H1 (cell line): Measurements from ENCODE around the gene TRO. TPM values are rescaled to one million over a fixed set of nuclear protein-coding genes. Genes with fewer than 3 reads are reported as not detected.

Experiments
- CTCF ChIA-PET: fragments of 300-600 bp; sonication (Branson Sonifier 250); formaldehyde crosslinking; loops from one replicate; lab custom pipeline; 2021; ENCODE audit not compliant: partially characterized antibody; lab: Charles Lee
- POLR2A ChIA-PET: fragments of 300-600 bp; sonication (Branson Sonifier 250); formaldehyde crosslinking; loops from one replicate; lab custom pipeline; 2021; ENCODE audit warnings: inconsistent platforms; ENCODE audit not compliant: partially characterized antibody; lab: Charles Lee
- DNase-seq, 2 experiments: peaks; one replicate each; pipeline versions ENCODE4 v3.0.0 to v3.0.0-alpha.2; 2010 to 2022; ENCODE audit warnings: low spot score in 2 of 2, low read depth in 1 of 2, mixed read lengths in 1 of 2
- FAIRE-seq: peaks from 2 replicates; lab custom pipeline; 2011; peaks lifted over from hg19 to GRCh38; lab: Jason Lieb, UNC
- H2AFZ ChIP-seq: 2 replicates; pipeline ENCODE4 v1.8.1; 2012; ENCODE audit warnings: low read length, inconsistent platforms
- H2AK5ac ChIP-seq: 2 replicates; pipeline ENCODE4 v1.6.1; 2013; ENCODE audit warnings: low read depth, low read length
- H2BK120ac ChIP-seq: replicated peaks from 2 replicates; pipeline ENCODE3; 2013; ENCODE audit warnings: low read depth, low read length, inconsistent platforms
- H2BK12ac ChIP-seq: 2 replicates; pipeline ENCODE4 v1.6.1; 2013; ENCODE audit warnings: low read depth, low read length
- H2BK15ac ChIP-seq: 2 replicates; pipeline ENCODE4 v1.6.1; 2013; ENCODE audit warnings: low read length
- H2BK20ac ChIP-seq: 2 replicates; pipeline ENCODE4 v1.6.1; 2013; ENCODE audit warnings: low read length
- H2BK5ac ChIP-seq: 2 replicates; pipeline ENCODE4 v1.6.1; 2013; ENCODE audit warnings: low read depth, low read length
- H3K14ac ChIP-seq: 2 replicates; pipeline ENCODE4 v1.6.1; 2013; ENCODE audit warnings: inconsistent platforms; ENCODE audit not compliant: insufficient read length
- H3K18ac ChIP-seq: 2 replicates; pipeline ENCODE4 v1.6.1; 2013; ENCODE audit warnings: low read length; ENCODE audit errors: extremely low read depth
- H3K23ac ChIP-seq: 2 replicates; pipeline ENCODE4 v1.6.1; 2013; ENCODE audit warnings: inconsistent platforms; ENCODE audit not compliant: insufficient read length
- H3K23me2 ChIP-seq: 2 replicates; pipeline ENCODE4 v1.6.1; 2013; ENCODE audit warnings: low read depth, low read length
- H3K27ac ChIP-seq: 2 replicates; pipeline ENCODE4 v1.6.1; 2011; ENCODE audit warnings: low read depth, low read length, inconsistent platforms
- H3K27me3 ChIP-seq, 4 experiments: replicated peaks in 1 of 4; 1 replicate in 1 of 4; 2 replicates in 3 of 4; pipeline versions ENCODE4 v1.6.1 to v1.8.1; 2011 to 2013; ENCODE audit warnings: low read length in 3 of 4, mild to moderate bottlenecking in 3 of 4, inconsistent platforms in 2 of 4, mixed read lengths in 2 of 4, moderate library complexity in 1 of 4; ENCODE audit not compliant: control insufficient read depth in 3 of 4, insufficient read depth in 3 of 4; ENCODE audit errors: extremely low read depth in 1 of 4
- H3K36me3 ChIP-seq, 4 experiments: 2 replicates each; pipeline versions ENCODE4 v1.6.1 to v1.8.1; 2011 to 2013; ENCODE audit warnings: mild to moderate bottlenecking in 4 of 4, low read length in 3 of 4, moderate library complexity in 2 of 4, control low read depth in 1 of 4, inconsistent platforms in 1 of 4; ENCODE audit not compliant: insufficient read depth in 4 of 4, control insufficient read depth in 2 of 4
- H3K4ac ChIP-seq: replicated peaks from 2 replicates; pipeline ENCODE3; 2013; ENCODE audit warnings: low read length, low read depth, mixed read lengths, inconsistent platforms; ENCODE audit not compliant: insufficient read length
- H3K4me1 ChIP-seq, 4 experiments: replicated peaks in 1 of 4; 1 replicate in 1 of 4; 2 replicates in 3 of 4; pipeline versions ENCODE4 v1.6.1 to v1.8.1; 2011 to 2013; ENCODE audit warnings: low read length in 3 of 4, inconsistent platforms in 2 of 4, mixed read lengths in 1 of 4; ENCODE audit not compliant: insufficient read depth in 4 of 4, control insufficient read depth in 3 of 4
- H3K4me2 ChIP-seq, 2 experiments: 2 replicates each; pipeline versions ENCODE4 v1.6.1 to v1.8.1; 2011 to 2013; ENCODE audit warnings: low read depth in 2 of 2, low read length in 2 of 2, control low read depth in 1 of 2, inconsistent platforms in 1 of 2, mild to moderate bottlenecking in 1 of 2; ENCODE audit not compliant: insufficient read depth in 1 of 2
- H3K4me3 ChIP-seq, 4 experiments: fragments of 200-600, 300-600 bp in 1 of 4; sonication (generic), shearing (Covaris generic), sonication (Bioruptor Twin) in 1 of 4; 2 replicates each; pipeline versions ENCODE4 v1.5.1 to v1.8.1; 2011 to 2016; ENCODE audit warnings: low read length in 4 of 4, low read depth in 3 of 4, control low read depth in 2 of 4, inconsistent platforms in 2 of 4, mild to moderate bottlenecking in 2 of 4, mixed read lengths in 1 of 4, moderate library complexity in 1 of 4; ENCODE audit not compliant: insufficient read depth in 2 of 4; ENCODE audit errors: extremely low read depth in 1 of 4
- H3K56ac ChIP-seq: replicated peaks from 2 replicates; pipeline ENCODE3; 2013; ENCODE audit warnings: low read depth, mild to moderate bottlenecking, mixed read lengths, low read length, inconsistent platforms; ENCODE audit not compliant: insufficient read length
- H3K79me1 ChIP-seq: 2 replicates; pipeline ENCODE4 v1.6.1; 2013; ENCODE audit warnings: low read depth, low read length, control low read depth
- H3K79me2 ChIP-seq, 2 experiments: 2 replicates each; pipeline versions ENCODE4 v1.6.1 to v1.8.1; 2012 to 2013; ENCODE audit warnings: low read length in 2 of 2, mild to moderate bottlenecking in 2 of 2, inconsistent platforms in 1 of 2; ENCODE audit not compliant: insufficient read depth in 2 of 2, control insufficient read depth in 1 of 2
- H3K9ac ChIP-seq, 4 experiments: replicated peaks in 1 of 4; 1 replicate in 1 of 4; 2 replicates in 3 of 4; pipeline versions ENCODE4 v1.6.1 to v1.8.1; 2011 to 2013; ENCODE audit warnings: low read depth in 3 of 4, low read length in 3 of 4, control low read depth in 2 of 4, mild to moderate bottlenecking in 2 of 4, moderate library complexity in 2 of 4, inconsistent platforms in 1 of 4; ENCODE audit errors: extremely low read depth in 1 of 4
- H3K9me3 ChIP-seq, 2 experiments: 2 replicates each; pipeline versions ENCODE4 v1.6.1 to v1.8.1; 2012 to 2013; ENCODE audit warnings: mild to moderate bottlenecking in 2 of 2, moderate library complexity in 2 of 2, control low read depth in 1 of 2, inconsistent platforms in 1 of 2, low read depth in 1 of 2, low read length in 1 of 2, mixed read lengths in 1 of 2; ENCODE audit not compliant: insufficient read depth in 2 of 2
- H4K20me1 ChIP-seq, 2 experiments: replicated peaks in 1 of 2; 2 replicates each; pipeline versions ENCODE3 to v1.8.1; 2011 to 2013; ENCODE audit warnings: inconsistent platforms in 2 of 2, low read length in 2 of 2, mild to moderate bottlenecking in 1 of 2; ENCODE audit not compliant: insufficient read depth in 2 of 2, control insufficient read depth in 1 of 2
- H4K5ac ChIP-seq: 2 replicates; pipeline ENCODE4 v1.6.1; 2013; ENCODE audit warnings: low read length, low read depth, mixed read lengths, inconsistent platforms; ENCODE audit not compliant: insufficient read length
- H4K8ac ChIP-seq: 2 replicates; pipeline ENCODE4 v1.8.0; 2013; ENCODE audit warnings: mild to moderate bottlenecking, moderate library complexity, low read length, inconsistent platforms; ENCODE audit not compliant: insufficient read depth; ENCODE audit errors: extremely low read depth
- H4K91ac ChIP-seq: replicated peaks from 2 replicates; pipeline ENCODE3; 2013; ENCODE audit warnings: low read length, mixed read lengths, inconsistent platforms; ENCODE audit not compliant: insufficient read length
- CHD1 ChIP-seq: IDR thresholded peaks from 2 replicates; pipeline ENCODE4 v1.6.1; 2012; ENCODE audit warnings: low read depth, low read length, improper control_type of control experiment
- CHD2 ChIP-seq: IDR thresholded peaks from 2 replicates; pipeline ENCODE4 v1.6.1; 2012; ENCODE audit warnings: low read length, improper control_type of control experiment
- CREB1 ChIP-seq: IDR thresholded peaks from 2 replicates; pipeline ENCODE4 v1.6.1; 2012; ENCODE audit warnings: inconsistent platforms
- CTBP2 ChIP-seq: IDR thresholded peaks from 2 replicates; pipeline ENCODE4 v1.7.0; 2011; ENCODE audit warnings: borderline replicate concordance, mild to moderate bottlenecking, moderate library complexity, mixed read lengths, low read length; ENCODE audit not compliant: insufficient read depth, insufficient read length
- GABPA ChIP-seq: IDR thresholded peaks from 2 replicates; pipeline ENCODE4 v1.6.1; 2011; ENCODE audit warnings: mild to moderate bottlenecking, low read length, moderate library complexity, borderline replicate concordance; ENCODE audit not compliant: insufficient read depth
- KDM1A ChIP-seq: fragments of 200-600, 300-600 bp; sonication (generic); IDR thresholded peaks from 2 replicates; pipeline ENCODE4 v1.7.1; 2016; ENCODE audit warnings: mild to moderate bottlenecking, low read length, borderline replicate concordance
- NRF1 ChIP-seq: IDR thresholded peaks from 2 replicates; pipeline ENCODE4 v1.6.1; 2011; ENCODE audit warnings: mild to moderate bottlenecking, low read depth, low read length, improper control_type of control experiment
- RAD21 ChIP-seq, 2 experiments: IDR thresholded peaks in 1 of 2; conservative IDR thresholded peaks in 1 of 2; 2 replicates each; pipeline ENCODE4 v1.6.1; 2011; ENCODE audit warnings: low read depth in 2 of 2, low read length in 2 of 2, improper control_type of control experiment in 1 of 2, inconsistent platforms in 1 of 2, mild to moderate bottlenecking in 1 of 2, moderate library complexity in 1 of 2
- RBBP5 ChIP-seq: IDR thresholded peaks from 2 replicates; pipeline ENCODE4 v1.7.1; 2012; ENCODE audit warnings: low read depth, mild to moderate bottlenecking, inconsistent platforms, low read length, moderate library complexity, borderline replicate concordance
- TAF1 ChIP-seq: IDR thresholded peaks from 2 replicates; pipeline ENCODE4 v1.6.1; 2011; ENCODE audit warnings: mild to moderate bottlenecking, low read depth, low read length
- TAF7 ChIP-seq: optimal IDR thresholded peaks from 2 replicates; pipeline ENCODE3; 2011; ENCODE audit warnings: low read depth, mild to moderate bottlenecking, inconsistent platforms, low read length, moderate library complexity, borderline replicate concordance
- WGBS, 2 experiments: shearing (Covaris generic) in 1 of 2; methylation state at CpG; one replicate each; pipeline versions ENCODE4 v1.1.6 to v1.1.7; 2013 to 2015; ENCODE audit warnings: low lambda C conversion rate in 2 of 2, mixed read lengths in 2 of 2, inconsistent platforms in 1 of 2, low coverage in 1 of 2, missing lambda C conversion rate in 1 of 2; ENCODE audit not compliant: insufficient replicate concordance in 2 of 2, insufficient coverage in 1 of 2, insufficient read length in 1 of 2; ENCODE audit errors: extremely low coverage in 1 of 2, missing lambda C conversion rate in 1 of 2; 5-methylcytosine and 5-hydroxymethylcytosine counted together
- polyA plus RNA-seq, 7 experiments: library from polyadenylated mRNA; depleted of rRNA in 3 of 7; stranded (reverse) in 5 of 7; unstranded in 2 of 7; fragments of >200 nt in 5 of 7; fragments of 200-250 nt in 2 of 7; gene quantifications; 1 replicate in 5 of 7; 2 replicates in 1 of 7; 4 replicates in 1 of 7; pipeline versions ENCODE4 v1.2.1 to v1.2.3, GENCODE V29; 2011 to 2013; ENCODE audit warnings: missing spikeins in 2 of 7, mixed read lengths in 2 of 7
- total RNA-seq: library from RNA; stranded (reverse); fragmentation: NEBNext Ultra II Directional; extraction: Animal tissue kit (Norgen Biotek cat#: 25700); gene quantifications from 2 replicates; pipeline ENCODE4 v1.2.1, GENCODE V29; 2021

Gene TRO
- total and polyA plus RNA-seq, 2 of the 8 experiments (the other 6 are each of a cell fraction or from before 2014, with no cell fraction given): 49.5 to 57.6 TPM

DNA sequence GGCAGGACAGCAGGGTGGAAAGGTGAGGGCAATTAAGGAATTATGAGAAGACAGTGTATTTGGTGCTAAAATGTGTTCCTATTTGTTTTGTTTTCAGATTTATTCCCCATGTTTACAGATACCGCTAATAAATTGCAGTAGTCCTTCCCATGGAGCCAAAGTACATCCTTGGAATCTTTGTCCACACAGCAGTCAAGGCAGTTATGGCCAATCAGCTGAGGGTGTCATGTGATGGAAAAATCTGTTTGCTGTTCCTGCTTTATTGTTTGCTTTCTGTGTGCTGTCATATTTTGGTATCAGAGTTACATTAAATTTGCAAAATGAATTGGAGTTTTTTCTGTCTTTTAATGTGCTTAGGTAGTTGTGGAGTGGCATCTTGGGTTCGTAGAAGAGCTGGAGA, 10.5 kb downstream of the TRO start:
- Histone ChIP-seq H4K5ac (no peak overlapping the region), H3K9ac (no peak overlapping the region), H3K4me1 (no peaks in the 10 kb centered on the region), H3K23me2 (no peaks in the 10 kb centered on the region), H4K8ac (no peak overlapping the region), H3K18ac (no peak overlapping the region), H3K36me3 (peaks cover 0 to 44% (median 17%) of the 10 kb centered on the region in 4 experiments; a peak in 5 of 8 replicates), H4K91ac (no peak overlapping the region), H2BK5ac (no peak overlapping the region), H3K4me3 (no peak overlapping the region), H3K79me2 (no peaks in the 10 kb centered on the region), H3K23ac (no peak overlapping the region), H3K4me2 (no peak overlapping the region), H3K14ac (no peak overlapping the region), H3K79me1 (no peaks in the 10 kb centered on the region), H3K27me3 (no peaks in the 10 kb centered on the region), H3K9me3 (no peaks in the 10 kb centered on the region), H3K56ac (no peak overlapping the region), H2BK120ac (no peak overlapping the region), H2AK5ac (no peak overlapping the region), H3K4ac (no peak overlapping the region), H4K20me1 (peaks cover 0 to 7% of the 10 kb centered on the region in 2 experiments), H2AFZ (no peak overlapping the region), H2BK12ac (no peak overlapping the region), H2BK15ac (no peak overlapping the region), H2BK20ac (no peak overlapping the region), H3K27ac (no peak overlapping the region)
- ChIA-PET CTCF (no interaction called here), POLR2A (no interaction called here)
- TF ChIP-seq KDM1A (no peak), TAF7 (no peak), NRF1 (no peak), GABPA (no peak), CREB1 (no peak), RAD21 (IDR thresholded peaks at IDR 0.05 in 1 of 2, conservative IDR thresholded peaks at IDR 0.05 in 1 of 2; ENCODE audit: low read depth in 2 of 2, low read length in 2 of 2) (no peak), CTBP2 (no peak), CHD1 (no peak), RBBP5 (no peak), TAF1 (no peak), CHD2 (no peak)
- no peak for DNase-seq
- FAIRE-seq: no peak
- 100% methylated on average over 2 of the region's 2 CpGs; no CpG with 5 or more reads in 1 of the 2 experiments for WGBS, 2 experiments
